DMS114 treated with DMSO at 0.1 percent for 48 hours (cell line): Measurements from ENCODE around the gene ANKRD20A1.
"Not testable (repeated sequence)": the region's sequence is repeated elsewhere in the genome, so short reads cannot be mapped to it uniquely, and the experiment has no call there.

Experiments used
- DNase-seq: peaks from one replicate; lab custom pipeline; 2025; ENCODE audit not compliant: unreplicated experiment; lab: John Stamatoyannopoulos, UW

Gene ANKRD20A1

GRCh38 chr9:67858871-67859270 lies at the start of gene ANKRD20A1:
ANKRD20A1 (plus strand) TSS chr9:67858931; CDS start chr9:67859427, 496 bp downstream.
- DNase-seq, result not testable (repeated sequence)

GRCh38 chr9:67832088-67832487 lies 26.6 kb upstream of the ANKRD20A1 start:
- not testable (repeated sequence) for DNase-seq
